ENCODE measurements around the gene ITPR1. TPM values are rescaled to one million over a fixed set of nuclear protein-coding genes. Genes with fewer than 3 reads are reported as not detected.

Gene ITPR1
- total RNA-seq, 1 donor from 2014 or later, result 121 TPM

GRCh38 chr3:4886448-4886847 lies 393.3 kb downstream of the ITPR1 start:
- Histone ChIP-seq H3K9me3 (no peaks in the 10 kb centered on the region), H3K27me3 (no peaks in the 10 kb centered on the region), H3K4me3 (no peak overlapping the region), H3K27ac (no peak overlapping the region), H3K4me1 (no peaks in the 10 kb centered on the region), H3K36me3 (no peaks in the 10 kb centered on the region)
- no peak for DNase-seq (ENCODE audit: low spot score in 2 of 2)
- TF ChIP-seq, protein P1, sequence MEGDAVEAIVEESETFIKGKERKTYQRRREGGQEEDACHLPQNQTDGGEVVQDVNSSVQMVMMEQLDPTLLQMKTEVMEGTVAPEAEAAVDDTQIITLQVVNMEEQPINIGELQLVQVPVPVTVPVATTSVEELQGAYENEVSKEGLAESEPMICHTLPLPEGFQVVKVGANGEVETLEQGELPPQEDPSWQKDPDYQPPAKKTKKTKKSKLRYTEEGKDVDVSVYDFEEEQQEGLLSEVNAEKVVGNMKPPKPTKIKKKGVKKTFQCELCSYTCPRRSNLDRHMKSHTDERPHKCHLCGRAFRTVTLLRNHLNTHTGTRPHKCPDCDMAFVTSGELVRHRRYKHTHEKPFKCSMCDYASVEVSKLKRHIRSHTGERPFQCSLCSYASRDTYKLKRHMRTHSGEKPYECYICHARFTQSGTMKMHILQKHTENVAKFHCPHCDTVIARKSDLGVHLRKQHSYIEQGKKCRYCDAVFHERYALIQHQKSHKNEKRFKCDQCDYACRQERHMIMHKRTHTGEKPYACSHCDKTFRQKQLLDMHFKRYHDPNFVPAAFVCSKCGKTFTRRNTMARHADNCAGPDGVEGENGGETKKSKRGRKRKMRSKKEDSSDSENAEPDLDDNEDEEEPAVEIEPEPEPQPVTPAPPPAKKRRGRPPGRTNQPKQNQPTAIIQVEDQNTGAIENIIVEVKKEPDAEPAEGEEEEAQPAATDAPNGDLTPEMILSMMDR (IDR thresholded peaks at IDR 0.05), result no peak
- intact Hi-C loops (cut with DNase I), result no loop called here

- DNase-seq (ENCODE audit: low spot score in 2 of 2), result no peak
- no peaks in the 10 kb centered on the region for H3K9me3 ChIP-seq
- H3K27me3 ChIP-seq, result no peaks in the 10 kb centered on the region
- intact Hi-C loops (cut with DNase I), result no loop called here
- no peaks in the 10 kb centered on the region for H3K36me3 ChIP-seq
- H3K27ac ChIP-seq, result no peak overlapping the region
- TF ChIP-seq, protein P1 (IDR thresholded peaks at IDR 0.05), result no peak
- no peak overlapping the region for H3K4me3 ChIP-seq
- H3K4me1 ChIP-seq, result no peaks in the 10 kb centered on the region
Measured at GRCh38 chr3:4887177-4887576, 394.0 kb downstream of the ITPR1 start.

DNA sequence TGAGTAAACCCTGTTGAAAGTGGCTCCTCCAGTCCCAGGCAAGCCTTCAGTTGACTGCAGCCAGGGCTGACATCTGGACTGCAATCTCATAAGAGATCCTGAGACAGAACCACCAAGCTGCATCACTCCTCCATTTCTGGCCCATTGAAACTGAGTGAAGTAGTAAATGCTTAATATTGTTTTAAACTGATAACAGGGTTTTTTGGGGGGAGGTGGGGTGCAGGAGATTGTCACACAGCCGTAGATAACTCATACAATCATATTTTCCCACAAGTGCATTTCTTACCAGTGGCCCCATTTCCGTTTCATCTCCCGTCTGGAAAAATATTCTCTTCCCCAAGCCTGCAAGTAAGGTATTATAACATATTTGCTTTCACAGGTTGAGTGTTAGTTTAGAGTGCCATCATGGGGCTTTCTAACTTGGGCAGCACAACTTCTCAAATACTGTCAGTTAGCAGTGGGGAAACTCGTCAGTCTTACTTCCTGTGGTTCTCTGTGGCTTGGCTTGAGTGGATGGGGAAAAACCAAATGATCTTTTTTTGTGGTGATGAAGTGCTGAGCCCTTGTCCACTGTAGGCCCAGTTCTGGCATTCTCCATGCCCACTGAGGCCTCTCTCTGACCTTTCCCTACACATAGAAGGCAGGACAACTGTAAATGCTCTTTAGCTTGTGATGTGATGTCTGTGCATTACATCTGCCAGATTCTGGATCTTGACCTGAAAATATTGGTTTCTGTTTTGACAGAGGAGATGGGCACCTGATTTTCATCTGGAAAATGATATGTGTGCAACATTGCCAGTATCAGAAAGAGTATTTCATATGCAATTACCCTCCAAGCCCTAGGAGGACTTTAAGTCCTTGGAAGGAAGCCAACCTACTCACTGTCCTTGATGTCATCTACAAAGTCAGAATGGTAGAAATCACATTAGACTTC lies 396.0 kb downstream of the ITPR1 start:
- TF ChIP-seq, protein P1 (IDR thresholded peaks at IDR 0.05), result no peak
- DNase-seq (ENCODE audit: low spot score in 2 of 2), result no peak
- H3K27ac ChIP-seq, result no peak overlapping the region

DNA sequence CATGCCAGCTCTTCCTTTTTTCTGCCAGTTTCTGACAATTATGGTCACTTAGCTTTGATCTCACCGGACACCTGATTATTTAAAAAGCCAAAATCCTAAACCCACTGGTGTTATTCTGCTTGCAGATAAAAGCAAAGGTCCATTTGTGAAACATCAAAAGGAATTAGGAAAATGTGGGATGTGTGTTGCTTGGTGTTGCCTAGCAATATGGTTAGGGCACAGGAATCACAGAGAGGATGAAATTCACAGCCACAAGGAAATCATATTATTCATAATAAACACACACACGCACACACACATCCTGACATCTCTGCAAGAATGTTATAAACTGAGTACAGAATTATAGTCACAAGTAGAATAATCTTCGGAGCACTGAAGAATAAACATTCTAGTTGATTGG lies 396.7 kb downstream of the ITPR1 start:
- Histone ChIP-seq H3K9me3 (no peaks in the 10 kb centered on the region), H3K4me1 (no peaks in the 10 kb centered on the region), H3K27me3 (no peaks in the 10 kb centered on the region), H3K4me3 (no peak overlapping the region), H3K27ac (no peak overlapping the region), H3K36me3 (no peaks in the 10 kb centered on the region)
- DNase-seq (ENCODE audit: low spot score in 2 of 2), result no peak
- intact Hi-C loops (cut with DNase I), result no loop called here
- TF ChIP-seq, protein P1 (IDR thresholded peaks at IDR 0.05), result no peak

More for the DNA sequence above, 396.0 kb downstream of the ITPR1 start:
- Histone ChIP-seq H3K27me3 (no peaks in the 10 kb centered on the region), H3K36me3 (no peaks in the 10 kb centered on the region), H3K4me1 (no peaks in the 10 kb centered on the region), H3K9me3 (no peaks in the 10 kb centered on the region), H3K4me3 (no peak overlapping the region)
- intact Hi-C loops (cut with DNase I), result no loop called here

GRCh38 chr3:4894891-4895530 lies 401.9 kb downstream of the ITPR1 start:
- DNase-seq (ENCODE audit: low spot score in 2 of 2), result no peak
- H3K27me3 ChIP-seq, result no peaks in the 10 kb centered on the region
- intact Hi-C loops (cut with DNase I), result loop anchor here (5.0 kb wide), 1 partner anchor 82 kb away; the partner anchor contains the start of gene BHLHE40

More at GRCh38 chr3:4894891-4895530, 401.9 kb downstream of the ITPR1 start:
- Histone ChIP-seq H3K9me3 (no peaks in the 10 kb centered on the region), H3K27ac (no peak overlapping the region), H3K4me3 (no peak overlapping the region), H3K4me1 (peaks cover 0 to 15% of the 10 kb centered on the region in 2 donors), H3K36me3 (no peaks in the 10 kb centered on the region)
- TF ChIP-seq, protein P1 (IDR thresholded peaks at IDR 0.05), result no peak
